ENCODE results near the gene CCDC91. TPM values are rescaled to one million over a fixed set of nuclear protein-coding genes. Genes with fewer than 3 reads are reported as not detected.

CCDC91 gene
- total and polyA plus RNA-seq, 2 donors from 2014 or later: 17.5 to 35.7 TPM

DNA sequence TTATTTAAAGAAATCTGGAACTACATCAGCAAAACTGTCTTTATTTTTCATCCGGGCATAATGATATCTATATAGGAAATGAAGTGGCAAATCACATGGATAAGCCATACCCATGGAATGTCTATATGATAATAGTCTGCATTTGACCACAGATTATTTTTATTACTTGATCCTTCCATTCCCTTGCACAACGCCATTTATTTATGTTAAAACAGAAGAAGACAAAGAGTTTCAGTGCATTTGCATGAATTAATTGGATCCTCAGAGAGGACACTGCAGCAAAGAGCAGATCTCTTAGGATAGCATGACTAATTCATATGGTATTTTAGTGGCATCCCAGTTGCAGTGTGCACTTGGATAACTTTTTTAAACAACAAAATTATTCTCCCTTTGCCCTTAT lies 345.0 kb downstream of the CCDC91 start:
- intact Hi-C loops (cut with DNase I): no loop called here
- no peak for DNase-seq
- no peak overlapping the region for H3K4me3 ChIP-seq (ENCODE audit: low read length in 3 of 3)

DNA sequence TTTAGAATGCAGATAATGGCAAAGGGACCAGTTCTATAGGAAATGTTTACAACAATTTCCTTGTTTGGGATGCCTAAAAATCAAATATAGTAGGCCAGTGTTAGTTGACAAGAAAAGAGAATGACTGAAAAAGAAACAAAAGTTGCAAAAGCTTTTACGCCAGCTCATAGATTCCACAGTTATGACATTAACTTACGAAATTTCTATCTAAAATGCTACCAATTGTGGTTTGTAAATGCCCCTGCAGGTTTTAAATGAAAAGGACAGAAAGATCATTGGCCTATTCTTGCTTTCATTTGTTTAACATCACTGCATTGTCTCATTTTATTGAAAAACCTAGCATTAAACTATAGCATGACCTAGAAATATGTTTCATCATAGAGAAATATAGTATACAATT lies 345.8 kb downstream of the CCDC91 start:
- no peaks in the 10 kb centered on the region for H3K36me3 ChIP-seq (ENCODE audit: control insufficient read depth in 2 of 3, insufficient read depth in 3 of 3, low read length in 3 of 3)
- no peak for FAIRE-seq
- DNase-seq: no peak
- no peak overlapping the region for H3K9ac ChIP-seq (ENCODE audit: low read length in 3 of 3)
- H3K27me3 ChIP-seq (ENCODE audit: control insufficient read depth, insufficient read depth, low read length): no peaks in the 10 kb centered on the region
- no peak overlapping the region for H3K27ac ChIP-seq (ENCODE audit: low read depth in 2 of 2, low read length in 2 of 2)
- no peaks in the 10 kb centered on the region for H3K9me3 ChIP-seq (ENCODE audit: control insufficient read depth in 2 of 3, insufficient read depth in 1 of 3, low read length in 3 of 3)
- no peaks in the 10 kb centered on the region for H3K4me1 ChIP-seq (ENCODE audit: control insufficient read depth in 2 of 3, insufficient read depth in 2 of 3, low read depth in 1 of 3, low read length in 3 of 3)
- no peak overlapping the region for H3K4me3 ChIP-seq (ENCODE audit: low read length in 3 of 3)
- intact Hi-C loops (cut with DNase I): no loop called here
- TF ChIP-seq, protein P1, sequence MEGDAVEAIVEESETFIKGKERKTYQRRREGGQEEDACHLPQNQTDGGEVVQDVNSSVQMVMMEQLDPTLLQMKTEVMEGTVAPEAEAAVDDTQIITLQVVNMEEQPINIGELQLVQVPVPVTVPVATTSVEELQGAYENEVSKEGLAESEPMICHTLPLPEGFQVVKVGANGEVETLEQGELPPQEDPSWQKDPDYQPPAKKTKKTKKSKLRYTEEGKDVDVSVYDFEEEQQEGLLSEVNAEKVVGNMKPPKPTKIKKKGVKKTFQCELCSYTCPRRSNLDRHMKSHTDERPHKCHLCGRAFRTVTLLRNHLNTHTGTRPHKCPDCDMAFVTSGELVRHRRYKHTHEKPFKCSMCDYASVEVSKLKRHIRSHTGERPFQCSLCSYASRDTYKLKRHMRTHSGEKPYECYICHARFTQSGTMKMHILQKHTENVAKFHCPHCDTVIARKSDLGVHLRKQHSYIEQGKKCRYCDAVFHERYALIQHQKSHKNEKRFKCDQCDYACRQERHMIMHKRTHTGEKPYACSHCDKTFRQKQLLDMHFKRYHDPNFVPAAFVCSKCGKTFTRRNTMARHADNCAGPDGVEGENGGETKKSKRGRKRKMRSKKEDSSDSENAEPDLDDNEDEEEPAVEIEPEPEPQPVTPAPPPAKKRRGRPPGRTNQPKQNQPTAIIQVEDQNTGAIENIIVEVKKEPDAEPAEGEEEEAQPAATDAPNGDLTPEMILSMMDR (IDR thresholded peaks at IDR 0.05; ENCODE audit: borderline replicate concordance, extremely low read depth, insufficient read depth): no peak

More for the DNA sequence above, 345.0 kb downstream of the CCDC91 start:
- Histone ChIP-seq H3K9ac (ENCODE audit: low read length in 3 of 3) (no peak overlapping the region), H3K4me1 (ENCODE audit: control insufficient read depth in 2 of 3, insufficient read depth in 2 of 3, low read depth in 1 of 3, low read length in 3 of 3) (no peaks in the 10 kb centered on the region), H3K27me3 (ENCODE audit: control insufficient read depth, insufficient read depth, low read length) (no peaks in the 10 kb centered on the region), H3K9me3 (ENCODE audit: control insufficient read depth in 2 of 3, insufficient read depth in 1 of 3, low read length in 3 of 3) (no peaks in the 10 kb centered on the region), H3K27ac (ENCODE audit: low read depth in 2 of 2, low read length in 2 of 2) (no peak overlapping the region), H3K36me3 (ENCODE audit: control insufficient read depth in 2 of 3, insufficient read depth in 3 of 3, low read length in 3 of 3) (no peaks in the 10 kb centered on the region)
- FAIRE-seq: no peak
- TF ChIP-seq, protein P1 (IDR thresholded peaks at IDR 0.05; ENCODE audit: borderline replicate concordance, extremely low read depth, insufficient read depth): no peak

DNA sequence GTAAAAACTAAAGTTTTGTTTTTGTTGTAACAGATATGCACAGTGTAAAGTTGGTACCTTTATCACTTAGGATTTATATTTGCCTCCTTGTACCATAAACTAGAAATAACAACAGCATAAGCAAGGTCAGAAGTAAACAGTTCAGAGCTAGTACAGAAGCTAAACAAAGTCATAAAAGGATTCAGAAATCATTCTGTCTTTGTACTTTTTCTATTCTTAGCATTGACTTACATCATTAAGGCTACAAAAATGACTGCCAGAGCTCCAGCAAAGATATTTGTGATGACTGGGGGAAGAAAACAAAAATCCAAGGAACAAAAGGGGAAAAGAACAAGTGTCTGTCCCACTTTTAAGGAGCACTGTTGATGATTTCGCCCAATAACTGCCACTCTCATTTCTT lies 347.2 kb downstream of the CCDC91 start:
- Histone ChIP-seq H3K27ac (ENCODE audit: low read depth in 2 of 2, low read length in 2 of 2) (no peak overlapping the region), H3K27me3 (ENCODE audit: control insufficient read depth, insufficient read depth, low read length) (no peaks in the 10 kb centered on the region), H3K4me3 (ENCODE audit: low read length in 3 of 3) (no peak overlapping the region), H3K4me1 (ENCODE audit: control insufficient read depth in 2 of 3, insufficient read depth in 2 of 3, low read depth in 1 of 3, low read length in 3 of 3) (no peaks in the 10 kb centered on the region), H3K36me3 (ENCODE audit: control insufficient read depth in 2 of 3, insufficient read depth in 3 of 3, low read length in 3 of 3) (no peaks in the 10 kb centered on the region), H3K9me3 (ENCODE audit: control insufficient read depth in 2 of 3, insufficient read depth in 1 of 3, low read length in 3 of 3) (no peaks in the 10 kb centered on the region), H3K9ac (ENCODE audit: low read length in 3 of 3) (no peak overlapping the region)
- TF ChIP-seq, protein P1 (IDR thresholded peaks at IDR 0.05; ENCODE audit: borderline replicate concordance, extremely low read depth, insufficient read depth): no peak
- no peak for FAIRE-seq
- intact Hi-C loops (cut with DNase I): no loop called here
- DNase-seq: peak in 2 of 5 donors; percentile 4 to 14

DNA sequence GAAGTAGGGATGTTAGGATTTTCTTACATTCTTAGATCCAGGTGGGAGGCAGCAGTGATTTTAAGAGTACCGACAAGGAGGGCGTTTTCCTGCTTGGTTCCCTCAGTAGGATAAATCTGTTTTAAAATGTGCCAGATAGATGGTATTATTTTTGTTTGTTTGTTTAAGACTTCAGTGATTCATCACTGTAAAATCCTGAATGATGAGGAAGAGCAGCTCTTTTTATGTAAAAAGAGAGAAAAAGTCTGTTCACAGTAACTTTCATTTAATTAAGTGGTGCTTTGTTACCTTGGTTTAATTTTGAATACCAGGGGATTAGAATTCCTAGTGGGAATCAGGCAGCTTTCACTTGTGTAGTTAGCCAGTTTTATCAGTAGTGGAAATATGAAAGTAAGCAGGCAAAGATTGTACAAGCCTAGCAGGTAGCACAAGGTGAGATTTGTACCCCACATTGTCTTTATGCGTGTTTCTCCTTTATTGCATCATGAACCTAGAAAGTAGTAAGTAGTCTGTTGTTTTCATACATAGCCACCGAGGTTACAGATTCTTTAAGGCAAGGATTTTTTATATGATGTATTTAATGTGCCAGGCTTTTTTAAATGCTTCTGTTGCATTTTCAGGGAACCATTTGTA lies 349.6 kb downstream of the CCDC91 start:
- FAIRE-seq: no peak
- no peak overlapping the region for H3K9ac ChIP-seq (ENCODE audit: low read length in 3 of 3)
- no peaks in the 10 kb centered on the region for H3K36me3 ChIP-seq (ENCODE audit: control insufficient read depth in 2 of 3, insufficient read depth in 3 of 3, low read length in 3 of 3)
- TF ChIP-seq, protein P1 (IDR thresholded peaks at IDR 0.05; ENCODE audit: borderline replicate concordance, extremely low read depth, insufficient read depth): no peak
- no peaks in the 10 kb centered on the region for H3K4me1 ChIP-seq (ENCODE audit: control insufficient read depth in 2 of 3, insufficient read depth in 2 of 3, low read depth in 1 of 3, low read length in 3 of 3)
- no peaks in the 10 kb centered on the region for H3K27me3 ChIP-seq (ENCODE audit: control insufficient read depth, insufficient read depth, low read length)
- no peaks in the 10 kb centered on the region for H3K9me3 ChIP-seq (ENCODE audit: control insufficient read depth in 2 of 3, insufficient read depth in 1 of 3, low read length in 3 of 3)
- no peak overlapping the region for H3K27ac ChIP-seq (ENCODE audit: low read depth in 2 of 2, low read length in 2 of 2)
- H3K4me3 ChIP-seq (ENCODE audit: low read length in 3 of 3): no peak overlapping the region
- intact Hi-C loops (cut with DNase I): no loop called here
- no peak for DNase-seq

All from kidney (tissue), 14 donors.